Measurements from ENCODE around the gene ZNF778. TPM values are rescaled to one million over a fixed set of nuclear protein-coding genes. Genes with fewer than 3 reads are reported as not detected.
"Not testable (repeated sequence)": the region's sequence is repeated elsewhere in the genome, so short reads cannot be mapped to it uniquely, and the experiment has no call there.

The ZNF778 gene
- total RNA-seq, 1 experiment from 2014 or later, result 31.2 TPM

DNA sequence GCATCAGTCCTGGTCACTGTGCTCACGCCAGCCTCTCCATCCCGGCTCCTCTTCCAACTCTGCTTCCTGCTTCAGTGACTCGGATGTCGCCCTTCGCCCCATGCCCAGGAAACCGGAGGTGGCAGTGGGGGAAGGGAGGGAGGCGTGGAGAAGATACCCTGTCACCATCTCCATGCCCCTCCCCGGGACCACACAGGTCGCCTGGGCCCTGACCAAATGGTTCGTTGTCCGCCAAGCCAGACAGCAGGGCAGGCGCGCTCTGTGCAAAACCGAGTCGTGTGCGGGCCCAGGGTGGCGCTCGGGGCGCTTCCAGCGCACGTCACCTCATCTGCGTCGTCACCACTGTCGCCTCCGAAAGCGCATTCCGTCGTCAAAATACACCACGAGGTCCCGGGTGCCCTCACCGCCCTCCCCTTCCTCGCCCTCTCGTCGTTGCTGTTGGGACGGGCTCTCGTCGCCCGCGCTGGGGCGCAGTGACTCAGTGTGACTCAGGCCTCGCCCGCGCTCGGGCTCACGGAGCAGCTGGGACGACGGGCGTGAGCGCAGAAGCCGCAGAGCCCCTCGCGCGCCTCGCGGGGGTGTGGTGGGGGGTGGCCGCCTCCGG, 39.2 kb downstream of the ZNF778 start (continued):
- TF ChIP-seq, protein P1, sequence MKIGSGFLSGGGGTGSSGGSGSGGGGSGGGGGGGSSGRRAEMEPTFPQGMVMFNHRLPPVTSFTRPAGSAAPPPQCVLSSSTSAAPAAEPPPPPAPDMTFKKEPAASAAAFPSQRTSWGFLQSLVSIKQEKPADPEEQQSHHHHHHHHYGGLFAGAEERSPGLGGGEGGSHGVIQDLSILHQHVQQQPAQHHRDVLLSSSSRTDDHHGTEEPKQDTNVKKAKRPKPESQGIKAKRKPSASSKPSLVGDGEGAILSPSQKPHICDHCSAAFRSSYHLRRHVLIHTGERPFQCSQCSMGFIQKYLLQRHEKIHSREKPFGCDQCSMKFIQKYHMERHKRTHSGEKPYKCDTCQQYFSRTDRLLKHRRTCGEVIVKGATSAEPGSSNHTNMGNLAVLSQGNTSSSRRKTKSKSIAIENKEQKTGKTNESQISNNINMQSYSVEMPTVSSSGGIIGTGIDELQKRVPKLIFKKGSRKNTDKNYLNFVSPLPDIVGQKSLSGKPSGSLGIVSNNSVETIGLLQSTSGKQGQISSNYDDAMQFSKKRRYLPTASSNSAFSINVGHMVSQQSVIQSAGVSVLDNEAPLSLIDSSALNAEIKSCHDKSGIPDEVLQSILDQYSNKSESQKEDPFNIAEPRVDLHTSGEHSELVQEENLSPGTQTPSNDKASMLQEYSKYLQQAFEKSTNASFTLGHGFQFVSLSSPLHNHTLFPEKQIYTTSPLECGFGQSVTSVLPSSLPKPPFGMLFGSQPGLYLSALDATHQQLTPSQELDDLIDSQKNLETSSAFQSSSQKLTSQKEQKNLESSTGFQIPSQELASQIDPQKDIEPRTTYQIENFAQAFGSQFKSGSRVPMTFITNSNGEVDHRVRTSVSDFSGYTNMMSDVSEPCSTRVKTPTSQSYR (CRISPR knock-in tag; IDR thresholded peaks at IDR 0.05), result peak; percentile 31; the same call in 1 of the 2 replicates

DNA sequence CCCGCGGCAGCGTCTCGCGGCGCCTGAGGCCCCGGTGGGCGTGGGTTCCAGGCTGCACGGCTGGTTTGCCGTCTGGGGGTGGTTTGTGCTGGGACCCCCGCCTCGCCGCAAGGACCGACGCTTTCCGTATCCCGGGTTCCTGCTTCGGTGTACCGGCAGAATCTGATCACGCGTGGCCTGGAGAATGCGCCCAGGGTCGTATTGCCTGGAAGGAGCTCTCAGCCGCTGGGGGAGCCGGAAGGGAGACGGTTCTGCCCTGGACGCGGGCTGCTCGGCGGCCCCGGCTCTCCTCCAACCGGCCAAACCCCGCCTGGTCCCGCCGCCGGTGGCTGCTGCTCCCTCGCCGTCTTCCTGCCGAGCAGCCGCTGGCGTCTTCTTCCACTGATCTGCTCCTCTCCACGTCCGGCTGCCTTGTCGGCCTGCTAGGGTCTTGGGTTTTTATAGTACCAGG, 39.8 kb downstream of the ZNF778 start:
- peak; percentile 61 for ATAC-seq
- H3K4me3 Mint-ChIP-seq, result peak overlapping the region; percentile 63
- TF ChIP-seq ZNF263 (CRISPR knock-in tag; IDR thresholded peaks at IDR 0.05; ENCODE audit: low read depth) (no peak), JAZF1 (CRISPR knock-in tag; IDR thresholded peaks at IDR 0.05) (no peak), GABPB1 (CRISPR knock-in tag; IDR thresholded peaks at IDR 0.05) (no peak)
- H3K27me3 Mint-ChIP-seq (ENCODE audit: low read depth), result peaks cover 36% of the 10 kb centered on the region
- H3K27ac Mint-ChIP-seq, result no peak overlapping the region
- H3K4me1 Mint-ChIP-seq, result peaks cover 14% of the 10 kb centered on the region
- ChIA-PET CTCF (interaction anchor here (0.7 to 1.0 kb wide), 2 partner anchors 10 to 309 kb away, joined by 3 to 4 read pairs; no protein-coding TSS in a partner anchor), POLR2A (no interaction called here)
- DNase-seq (ENCODE audit: low spot score), result peak; percentile 54
- H3K9me3 Mint-ChIP-seq, result no peaks in the 10 kb centered on the region; the same call in 1 of the 2 replicates
- H3K36me3 Mint-ChIP-seq, result no peaks in the 10 kb centered on the region; the same call in 1 of the 2 replicates

DNA sequence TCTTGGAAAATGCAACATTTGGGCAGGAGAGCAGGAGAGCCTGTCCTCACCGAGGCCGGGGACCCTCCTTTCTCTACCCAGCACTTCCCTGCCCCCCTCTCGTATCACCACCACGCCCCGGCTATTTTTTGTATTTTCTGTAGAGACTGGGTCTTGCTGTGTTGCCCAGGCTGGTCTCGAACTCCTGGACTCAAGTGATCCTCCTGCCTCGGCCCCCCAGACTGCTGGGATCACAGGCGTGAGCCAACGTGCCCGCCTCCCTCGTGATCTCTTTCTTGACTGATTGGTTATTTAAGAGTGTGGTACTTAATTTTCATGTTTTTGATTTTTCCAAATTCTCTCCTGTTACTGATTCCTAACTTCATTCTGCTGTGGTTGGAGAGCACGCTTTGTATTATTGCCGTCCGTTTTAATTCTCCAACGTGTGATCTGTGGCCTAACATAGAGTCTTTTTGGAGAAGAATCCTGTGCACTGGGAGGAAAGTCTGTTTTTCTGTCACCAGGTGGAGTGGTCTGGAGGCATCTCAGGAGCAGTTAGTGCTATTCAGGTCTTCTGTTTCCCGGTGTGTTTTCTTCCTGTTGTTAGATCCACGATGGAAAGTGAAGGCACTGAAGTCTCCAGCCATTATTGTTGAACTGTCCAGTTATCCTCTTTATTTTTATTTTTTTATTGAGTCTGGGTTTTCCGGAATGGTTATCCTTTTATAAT, 40.4 kb downstream of the ZNF778 start:
- POLR2A ChIA-PET, result no interaction called here
- CTCF ChIA-PET, result interaction anchor here (1.0 kb wide), 1 partner anchor 11 kb away, joined by 4 read pairs; no protein-coding TSS in a partner anchor
- TF ChIP-seq, protein P2, sequence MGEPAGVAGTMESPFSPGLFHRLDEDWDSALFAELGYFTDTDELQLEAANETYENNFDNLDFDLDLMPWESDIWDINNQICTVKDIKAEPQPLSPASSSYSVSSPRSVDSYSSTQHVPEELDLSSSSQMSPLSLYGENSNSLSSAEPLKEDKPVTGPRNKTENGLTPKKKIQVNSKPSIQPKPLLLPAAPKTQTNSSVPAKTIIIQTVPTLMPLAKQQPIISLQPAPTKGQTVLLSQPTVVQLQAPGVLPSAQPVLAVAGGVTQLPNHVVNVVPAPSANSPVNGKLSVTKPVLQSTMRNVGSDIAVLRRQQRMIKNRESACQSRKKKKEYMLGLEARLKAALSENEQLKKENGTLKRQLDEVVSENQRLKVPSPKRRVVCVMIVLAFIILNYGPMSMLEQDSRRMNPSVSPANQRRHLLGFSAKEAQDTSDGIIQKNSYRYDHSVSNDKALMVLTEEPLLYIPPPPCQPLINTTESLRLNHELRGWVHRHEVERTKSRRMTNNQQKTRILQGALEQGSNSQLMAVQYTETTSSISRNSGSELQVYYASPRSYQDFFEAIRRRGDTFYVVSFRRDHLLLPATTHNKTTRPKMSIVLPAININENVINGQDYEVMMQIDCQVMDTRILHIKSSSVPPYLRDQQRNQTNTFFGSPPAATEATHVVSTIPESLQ (CRISPR knock-in tag; IDR thresholded peaks at IDR 0.05), result no peak
- TF ChIP-seq, protein P1 (CRISPR knock-in tag; IDR thresholded peaks at IDR 0.05), result no peak
- peak; percentile 88 for TF ChIP-seq ZNF121 (CRISPR knock-in tag; IDR thresholded peaks at IDR 0.05)
- no peak for TF ChIP-seq SOX15 (CRISPR knock-in tag; IDR thresholded peaks at IDR 0.05)
- Mint-ChIP-seq H3K27me3 (ENCODE audit: low read depth) (peaks cover 36% of the 10 kb centered on the region), H3K4me1 (peaks cover 14% of the 10 kb centered on the region), H3K27ac (peak overlapping the region; percentile 3; the same call in 1 of the 2 replicates), H3K9me3 (peaks cover 3% of the 10 kb centered on the region; the same call in 1 of the 2 replicates), H3K36me3 (no peaks in the 10 kb centered on the region; the same call in 1 of the 2 replicates), H3K4me3 (peak overlapping the region; percentile 63)
- DNase-seq (ENCODE audit: low spot score), result no peak
- no peak for ATAC-seq

DNA sequence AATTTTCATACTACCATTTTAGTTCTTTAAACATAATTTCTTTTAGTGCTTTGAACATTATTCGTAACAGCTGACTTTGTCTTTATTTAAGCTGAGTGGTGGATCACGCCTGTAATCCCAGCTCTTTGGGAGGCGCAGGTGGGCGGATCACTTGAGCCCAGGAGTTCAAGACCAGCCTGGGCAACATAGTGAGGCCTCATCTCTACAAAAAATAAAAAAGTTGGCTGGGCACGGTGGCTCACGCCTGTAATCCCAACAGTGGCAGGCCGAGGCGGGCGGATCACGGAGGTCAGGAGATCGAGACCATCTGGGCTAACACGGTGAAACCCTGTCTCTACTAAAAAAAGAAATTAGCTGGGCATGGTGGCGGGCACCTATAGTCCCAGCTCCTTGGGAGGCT, 42.4 kb downstream of the ZNF778 start:
- CTCF ChIA-PET, result interaction anchor here (0.7 kb wide), 1 partner anchor 297 kb away, joined by 3 read pairs; no protein-coding TSS in a partner anchor
- ATAC-seq; H3K9me3 Mint-ChIP-seq; H3K36me3 Mint-ChIP-seq; DNase-seq (ENCODE audit: low spot score); H3K27ac Mint-ChIP-seq; H3K4me3 Mint-ChIP-seq: not testable (repeated sequence)
- POLR2A ChIA-PET, result interaction anchor here (0.7 kb wide), 1 partner anchor 343 kb away, joined by 5 read pairs; no protein-coding TSS in a partner anchor
- H3K4me1 Mint-ChIP-seq, result peaks cover 14% of the 10 kb centered on the region
- peaks cover 36% of the 10 kb centered on the region for H3K27me3 Mint-ChIP-seq (ENCODE audit: low read depth)
